DMS53 (cell line): ENCODE measurements around the gene ZHX3.

Source experiments
- DNase-seq: peaks from one replicate; lab custom pipeline; 2025; lab: John Stamatoyannopoulos, UW

ZHX3 gene

GRCh38 chr20:41222703-41223102, 94.8 kb downstream of the ZHX3 start:
- DNase-seq, result no peak

- no peak for DNase-seq
These were observed 95.2 kb downstream of the ZHX3 start for GRCh38 chr20:41222296-41222695.

GRCh38 chr20:41221614-41222218, 95.8 kb downstream of the ZHX3 start:
- no peak for DNase-seq

GRCh38 chr20:41219824-41220223, 97.7 kb downstream of the ZHX3 start:
- DNase-seq, result no peak

- no peak for DNase-seq
These were observed 99.1 kb downstream of the ZHX3 start for GRCh38 chr20:41218466-41218865.

GRCh38 chr20:41217422-41217821, 100.1 kb downstream of the ZHX3 start:
- no peak for DNase-seq

- no peak for DNase-seq
These were observed 102.9 kb downstream of the ZHX3 start for GRCh38 chr20:41214666-41215065.

- DNase-seq, result no peak
These were observed 103.3 kb downstream of the ZHX3 start for GRCh38 chr20:41214202-41214601.

GRCh38 chr20:41213150-41213820, 104.2 kb downstream of the ZHX3 start:
- peak; percentile 25 for DNase-seq

GRCh38 chr20:41205313-41205712, 112.2 kb downstream of the ZHX3 start:
- no peak for DNase-seq

- no peak for DNase-seq
These were observed 112.9 kb downstream of the ZHX3 start for GRCh38 chr20:41204304-41205265.

- no peak for DNase-seq
These were observed 113.9 kb downstream of the ZHX3 start for GRCh38 chr20:41203660-41204059.

- no peak for DNase-seq
These were observed 115.1 kb downstream of the ZHX3 start for GRCh38 chr20:41202426-41202825.

- DNase-seq, result no peak
These were observed 115.8 kb downstream of the ZHX3 start for GRCh38 chr20:41201760-41202159.

- no peak for DNase-seq
These were observed 116.9 kb downstream of the ZHX3 start for GRCh38 chr20:41200446-41201202.

GRCh38 chr20:41198443-41198842, 119.1 kb downstream of the ZHX3 start:
- DNase-seq, result no peak

GRCh38 chr20:41196653-41197225, 120.8 kb downstream of the ZHX3 start:
- no peak for DNase-seq

- no peak for DNase-seq
These were observed 125.0 kb downstream of the ZHX3 start for GRCh38 chr20:41192575-41192974.

- no peak for DNase-seq
These were observed 125.7 kb downstream of the ZHX3 start for GRCh38 chr20:41191562-41192500.

GRCh38 chr20:41187668-41188067, 129.9 kb downstream of the ZHX3 start:
- DNase-seq, result no peak
